ENCODE measurements around the gene PPP1R16B.

DNA sequence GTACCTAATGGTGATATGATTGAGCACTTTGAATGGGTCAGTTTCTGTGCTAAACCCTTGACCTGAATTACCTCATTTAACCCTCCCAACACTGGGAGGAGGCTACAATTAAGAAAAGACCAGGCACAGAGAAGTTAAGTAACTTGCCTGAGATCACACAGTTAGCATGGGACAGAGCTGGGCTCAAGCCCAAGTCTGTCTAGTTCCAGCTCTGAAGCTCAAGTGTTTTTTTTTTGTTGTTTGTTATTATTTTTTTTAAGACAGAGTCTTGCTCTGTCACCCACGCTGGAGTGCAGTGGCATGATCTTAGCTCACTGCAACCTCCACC, 124.7 kb downstream of the PPP1R16B start:
- TF ChIP-seq, protein P1, sequence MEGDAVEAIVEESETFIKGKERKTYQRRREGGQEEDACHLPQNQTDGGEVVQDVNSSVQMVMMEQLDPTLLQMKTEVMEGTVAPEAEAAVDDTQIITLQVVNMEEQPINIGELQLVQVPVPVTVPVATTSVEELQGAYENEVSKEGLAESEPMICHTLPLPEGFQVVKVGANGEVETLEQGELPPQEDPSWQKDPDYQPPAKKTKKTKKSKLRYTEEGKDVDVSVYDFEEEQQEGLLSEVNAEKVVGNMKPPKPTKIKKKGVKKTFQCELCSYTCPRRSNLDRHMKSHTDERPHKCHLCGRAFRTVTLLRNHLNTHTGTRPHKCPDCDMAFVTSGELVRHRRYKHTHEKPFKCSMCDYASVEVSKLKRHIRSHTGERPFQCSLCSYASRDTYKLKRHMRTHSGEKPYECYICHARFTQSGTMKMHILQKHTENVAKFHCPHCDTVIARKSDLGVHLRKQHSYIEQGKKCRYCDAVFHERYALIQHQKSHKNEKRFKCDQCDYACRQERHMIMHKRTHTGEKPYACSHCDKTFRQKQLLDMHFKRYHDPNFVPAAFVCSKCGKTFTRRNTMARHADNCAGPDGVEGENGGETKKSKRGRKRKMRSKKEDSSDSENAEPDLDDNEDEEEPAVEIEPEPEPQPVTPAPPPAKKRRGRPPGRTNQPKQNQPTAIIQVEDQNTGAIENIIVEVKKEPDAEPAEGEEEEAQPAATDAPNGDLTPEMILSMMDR (IDR thresholded peaks at IDR 0.05): no peak
- no peak for TF ChIP-seq HDAC2 (IDR thresholded peaks at IDR 0.05)
- TF ChIP-seq MAFK (IDR thresholded peaks at IDR 0.05; ENCODE audit: partially characterized antibody): no peak
- TF ChIP-seq, protein P2, sequence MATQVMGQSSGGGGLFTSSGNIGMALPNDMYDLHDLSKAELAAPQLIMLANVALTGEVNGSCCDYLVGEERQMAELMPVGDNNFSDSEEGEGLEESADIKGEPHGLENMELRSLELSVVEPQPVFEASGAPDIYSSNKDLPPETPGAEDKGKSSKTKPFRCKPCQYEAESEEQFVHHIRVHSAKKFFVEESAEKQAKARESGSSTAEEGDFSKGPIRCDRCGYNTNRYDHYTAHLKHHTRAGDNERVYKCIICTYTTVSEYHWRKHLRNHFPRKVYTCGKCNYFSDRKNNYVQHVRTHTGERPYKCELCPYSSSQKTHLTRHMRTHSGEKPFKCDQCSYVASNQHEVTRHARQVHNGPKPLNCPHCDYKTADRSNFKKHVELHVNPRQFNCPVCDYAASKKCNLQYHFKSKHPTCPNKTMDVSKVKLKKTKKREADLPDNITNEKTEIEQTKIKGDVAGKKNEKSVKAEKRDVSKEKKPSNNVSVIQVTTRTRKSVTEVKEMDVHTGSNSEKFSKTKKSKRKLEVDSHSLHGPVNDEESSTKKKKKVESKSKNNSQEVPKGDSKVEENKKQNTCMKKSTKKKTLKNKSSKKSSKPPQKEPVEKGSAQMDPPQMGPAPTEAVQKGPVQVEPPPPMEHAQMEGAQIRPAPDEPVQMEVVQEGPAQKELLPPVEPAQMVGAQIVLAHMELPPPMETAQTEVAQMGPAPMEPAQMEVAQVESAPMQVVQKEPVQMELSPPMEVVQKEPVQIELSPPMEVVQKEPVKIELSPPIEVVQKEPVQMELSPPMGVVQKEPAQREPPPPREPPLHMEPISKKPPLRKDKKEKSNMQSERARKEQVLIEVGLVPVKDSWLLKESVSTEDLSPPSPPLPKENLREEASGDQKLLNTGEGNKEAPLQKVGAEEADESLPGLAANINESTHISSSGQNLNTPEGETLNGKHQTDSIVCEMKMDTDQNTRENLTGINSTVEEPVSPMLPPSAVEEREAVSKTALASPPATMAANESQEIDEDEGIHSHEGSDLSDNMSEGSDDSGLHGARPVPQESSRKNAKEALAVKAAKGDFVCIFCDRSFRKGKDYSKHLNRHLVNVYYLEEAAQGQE (IDR thresholded peaks at IDR 0.05): no peak
- no peak for TF ChIP-seq KDM1A (IDR thresholded peaks at IDR 0.05; ENCODE audit: low read depth)
- TF ChIP-seq EP300 (IDR thresholded peaks at IDR 0.05): no peak
- TF ChIP-seq SMC3 (IDR thresholded peaks at IDR 0.05): no peak
- TF ChIP-seq ESRRA (IDR thresholded peaks at IDR 0.05; ENCODE audit: borderline replicate concordance, low read length): no peak
- no peak for TF ChIP-seq MYC (IDR thresholded peaks at IDR 0.05; ENCODE audit: borderline replicate concordance, low read length)
- TF ChIP-seq, protein P3, sequence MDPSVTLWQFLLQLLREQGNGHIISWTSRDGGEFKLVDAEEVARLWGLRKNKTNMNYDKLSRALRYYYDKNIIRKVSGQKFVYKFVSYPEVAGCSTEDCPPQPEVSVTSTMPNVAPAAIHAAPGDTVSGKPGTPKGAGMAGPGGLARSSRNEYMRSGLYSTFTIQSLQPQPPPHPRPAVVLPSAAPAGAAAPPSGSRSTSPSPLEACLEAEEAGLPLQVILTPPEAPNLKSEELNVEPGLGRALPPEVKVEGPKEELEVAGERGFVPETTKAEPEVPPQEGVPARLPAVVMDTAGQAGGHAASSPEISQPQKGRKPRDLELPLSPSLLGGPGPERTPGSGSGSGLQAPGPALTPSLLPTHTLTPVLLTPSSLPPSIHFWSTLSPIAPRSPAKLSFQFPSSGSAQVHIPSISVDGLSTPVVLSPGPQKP (IDR thresholded peaks at IDR 0.05; ENCODE audit: low read depth, low read length): no peak
- TF ChIP-seq HES2 (IDR thresholded peaks at IDR 0.05): no peak
- TF ChIP-seq JUN (IDR thresholded peaks at IDR 0.05): no peak

Measured in A549 (cell line).